ENCODE results near the gene ABCA13. TPM values are rescaled to one million over a fixed set of nuclear protein-coding genes. Genes with fewer than 3 reads are reported as not detected.
"Not testable (repeated sequence)": the region's sequence is repeated elsewhere in the genome, so short reads cannot be mapped to it uniquely, and the experiment has no call there.

ABCA13 gene
- under 1 TPM in 2 of 3 donors, not detected in 1; 0.08 TPM for total RNA-seq

GRCh38 chr7:48171202-48171601 is at the start of gene ABCA13:
Gene ABCA13 (plus strand): TSS chr7:48171458. CDS start chr7:48171484, 26 bp downstream.
- no peak within 1 kb of the TSS for H3K4me3 Mint-ChIP-seq
- ATAC-seq = no peak
- no peaks in the 10 kb centered on the region for H3K36me3 Mint-ChIP-seq (ENCODE audit: insufficient read depth)
- no peak for DNase-seq
- peaks cover 5% of the 10 kb centered on the region for H3K9me3 Mint-ChIP-seq
- peaks cover 20% of the 10 kb centered on the region for H3K27me3 Mint-ChIP-seq (ENCODE audit: low read depth)
- no peaks in the 10 kb centered on the region for H3K4me1 Mint-ChIP-seq (ENCODE audit: low read depth)

DNA sequence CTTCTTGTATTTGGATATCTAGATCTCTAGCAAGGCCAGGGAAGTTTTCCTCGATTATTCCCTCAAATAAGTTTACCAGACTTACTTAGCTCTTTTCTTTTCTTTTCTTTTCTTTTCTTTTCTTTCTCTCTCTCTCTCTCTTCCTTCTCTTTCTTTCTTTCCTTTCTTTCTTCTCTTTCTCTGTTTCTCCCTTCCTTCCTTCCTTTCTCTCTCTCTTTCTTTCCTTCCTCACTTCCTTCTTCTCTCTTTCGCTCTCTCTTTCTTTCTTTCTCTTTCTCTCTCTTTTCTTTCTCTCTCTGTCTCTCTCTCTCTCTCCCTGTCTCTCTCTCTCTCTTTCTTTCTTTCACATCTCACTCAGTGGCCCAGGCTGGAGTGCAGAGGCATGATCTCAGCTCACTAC is 45.2 kb upstream of the ABCA13 start:
- Mint-ChIP-seq H3K36me3 (ENCODE audit: insufficient read depth) (peaks cover 5% of the 10 kb centered on the region), H3K4me3 (no peak overlapping the region), H3K9me3 (peaks cover 15% of the 10 kb centered on the region), H3K27me3 (ENCODE audit: low read depth) (peaks cover 15% of the 10 kb centered on the region), H3K4me1 (ENCODE audit: low read depth) (no peaks in the 10 kb centered on the region)
- no peak for ATAC-seq
- no peak for DNase-seq

DNA sequence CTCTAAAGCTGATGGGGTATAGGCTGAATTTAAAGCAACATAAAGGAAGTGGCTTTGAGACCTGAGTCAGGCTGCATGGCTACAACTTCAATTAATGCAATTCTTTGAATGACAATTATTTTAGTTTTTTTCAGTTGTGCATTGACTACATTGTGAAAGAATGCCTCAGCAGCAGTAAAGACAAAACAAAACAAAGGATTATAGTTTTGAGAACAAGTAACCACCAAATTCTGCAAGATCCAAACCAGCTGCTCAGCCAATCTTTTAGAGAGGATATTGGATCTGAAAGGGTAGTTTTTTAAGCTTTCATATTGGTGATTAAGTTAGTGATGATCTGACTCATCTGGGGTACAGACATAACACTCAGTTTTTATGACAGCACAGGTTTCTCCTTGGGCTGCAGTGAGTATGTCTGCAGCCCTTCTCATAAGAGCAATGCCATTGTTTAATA is 40.6 kb upstream of the ABCA13 start:
- ATAC-seq = peak; percentile 84 to 86
- Mint-ChIP-seq H3K4me3 (no peak overlapping the region), H3K36me3 (ENCODE audit: insufficient read depth) (peaks cover 5% of the 10 kb centered on the region), H3K27me3 (ENCODE audit: low read depth) (peaks cover 15% of the 10 kb centered on the region), H3K4me1 (ENCODE audit: low read depth) (no peaks in the 10 kb centered on the region), H3K9me3 (peaks cover 9% of the 10 kb centered on the region)
- DNase-seq = no peak

- peaks cover 15% of the 10 kb centered on the region for H3K27me3 Mint-ChIP-seq (ENCODE audit: low read depth)
- no peaks in the 10 kb centered on the region for H3K4me1 Mint-ChIP-seq (ENCODE audit: low read depth)
- no peak overlapping the region for H3K4me3 Mint-ChIP-seq
- peaks cover 5% of the 10 kb centered on the region for H3K9me3 Mint-ChIP-seq
- H3K36me3 Mint-ChIP-seq (ENCODE audit: insufficient read depth) = no peaks in the 10 kb centered on the region
- no peak for ATAC-seq
- no peak for DNase-seq
Measured at GRCh38 chr7:48132792-48133191, 38.5 kb upstream of the ABCA13 start.

- Mint-ChIP-seq H3K4me1 (ENCODE audit: low read depth) (peaks cover 6% of the 10 kb centered on the region), H3K4me3 (no peak overlapping the region), H3K36me3 (ENCODE audit: insufficient read depth) (no peaks in the 10 kb centered on the region), H3K27me3 (ENCODE audit: low read depth) (peaks cover 12% of the 10 kb centered on the region), H3K9me3 (peaks cover 8% of the 10 kb centered on the region)
- no peak for ATAC-seq
- no peak for DNase-seq
Measured at GRCh38 chr7:48139459-48139858, 31.8 kb upstream of the ABCA13 start.

DNA sequence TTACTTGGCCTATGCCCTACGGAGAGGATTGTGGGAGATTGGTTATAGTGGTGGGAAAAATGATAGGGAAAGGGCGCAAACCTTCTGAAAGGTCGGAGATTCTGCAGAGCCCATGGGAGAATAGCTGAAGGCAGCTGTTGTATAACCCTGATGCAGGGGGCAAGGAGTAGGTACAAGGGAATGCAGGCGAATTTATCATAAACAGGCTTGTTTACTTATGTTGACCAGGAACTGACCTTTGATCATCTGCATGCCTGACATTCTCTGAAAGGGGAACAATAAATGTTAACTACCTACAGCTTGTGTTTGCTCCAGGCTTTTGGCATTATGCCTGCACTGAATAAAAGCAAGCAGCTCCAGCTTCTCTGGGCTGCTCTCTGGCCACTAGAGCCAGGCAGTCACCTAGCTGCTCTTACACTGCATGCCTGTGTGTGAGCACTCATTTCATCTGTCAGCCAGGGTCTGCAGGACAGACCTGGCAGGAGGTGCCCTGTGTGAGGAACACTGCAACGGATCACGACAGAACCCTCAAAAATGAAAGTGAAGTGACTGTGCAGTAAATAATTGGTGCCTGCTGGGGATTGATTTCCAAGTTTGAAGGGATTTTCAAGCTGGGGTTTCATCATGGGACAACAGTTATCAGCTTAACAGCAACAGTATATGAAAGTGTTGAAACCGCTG is 31.1 kb upstream of the ABCA13 start:
- H3K36me3 Mint-ChIP-seq (ENCODE audit: insufficient read depth) = no peaks in the 10 kb centered on the region

GRCh38 chr7:48141521-48141920 is 29.7 kb upstream of the ABCA13 start:
- Mint-ChIP-seq H3K4me1 (ENCODE audit: low read depth) (peaks cover 6% of the 10 kb centered on the region), H3K36me3 (ENCODE audit: insufficient read depth) (no peaks in the 10 kb centered on the region), H3K4me3 (no peak overlapping the region), H3K27me3 (ENCODE audit: low read depth) (peaks cover 12% of the 10 kb centered on the region), H3K9me3 (peaks cover 3% of the 10 kb centered on the region)
- DNase-seq (no peak), ATAC-seq (no peak)

More for the DNA sequence above, 31.1 kb upstream of the ABCA13 start:
- DNase-seq (no peak), ATAC-seq (no peak)
- H3K4me1 Mint-ChIP-seq (ENCODE audit: low read depth) = peaks cover 6% of the 10 kb centered on the region
- H3K27me3 Mint-ChIP-seq (ENCODE audit: low read depth) = peaks cover 12% of the 10 kb centered on the region
- peaks cover 8% of the 10 kb centered on the region for H3K9me3 Mint-ChIP-seq
- no peak overlapping the region for H3K4me3 Mint-ChIP-seq

- no peak for ATAC-seq
- Mint-ChIP-seq H3K36me3 (ENCODE audit: insufficient read depth) (no peaks in the 10 kb centered on the region), H3K9me3 (peaks cover 2% of the 10 kb centered on the region)
Measured at GRCh38 chr7:48144291-48144768, 26.9 kb upstream of the ABCA13 start.

GRCh38 chr7:48147078-48147591 is 24.1 kb upstream of the ABCA13 start:
- DNase-seq = no peak
- no peaks in the 10 kb centered on the region for H3K9me3 Mint-ChIP-seq
- no peaks in the 10 kb centered on the region for H3K36me3 Mint-ChIP-seq (ENCODE audit: insufficient read depth)
- H3K4me3 Mint-ChIP-seq = no peak overlapping the region
- H3K4me1 Mint-ChIP-seq (ENCODE audit: low read depth) = no peaks in the 10 kb centered on the region
- no peak for ATAC-seq
- H3K27me3 Mint-ChIP-seq (ENCODE audit: low read depth) = peaks cover 20% of the 10 kb centered on the region

More at GRCh38 chr7:48144291-48144768, 26.9 kb upstream of the ABCA13 start:
- DNase-seq = no peak
- Mint-ChIP-seq H3K27me3 (ENCODE audit: low read depth) (peaks cover 20% of the 10 kb centered on the region), H3K4me1 (ENCODE audit: low read depth) (peaks cover 6% of the 10 kb centered on the region), H3K4me3 (no peak overlapping the region)

DNA sequence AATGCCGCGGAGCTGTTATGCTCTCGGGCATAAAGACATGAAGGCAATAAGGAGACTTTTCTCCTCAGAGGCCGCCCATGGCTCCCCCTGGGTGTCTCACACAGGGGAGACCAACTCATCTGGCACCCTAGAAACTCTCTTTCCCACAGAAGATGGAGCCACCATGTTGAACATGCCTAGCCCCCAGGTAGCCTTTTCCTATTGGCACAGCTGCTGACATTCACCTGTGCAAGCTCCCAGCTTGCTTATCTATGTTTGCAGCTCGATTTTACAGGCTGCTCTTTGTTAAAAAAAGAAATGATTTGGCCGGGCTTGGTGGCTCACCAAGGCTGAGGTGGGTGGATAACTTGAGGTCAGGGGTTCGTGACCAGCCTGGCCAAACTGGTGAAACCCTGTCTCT is 23.6 kb upstream of the ABCA13 start:
- H3K27me3 Mint-ChIP-seq (ENCODE audit: low read depth) = peaks cover 14% of the 10 kb centered on the region
- H3K4me3 Mint-ChIP-seq; H3K4me1 Mint-ChIP-seq (ENCODE audit: low read depth); DNase-seq; ATAC-seq; H3K9me3 Mint-ChIP-seq; H3K36me3 Mint-ChIP-seq (ENCODE audit: insufficient read depth): not testable (repeated sequence)

DNA sequence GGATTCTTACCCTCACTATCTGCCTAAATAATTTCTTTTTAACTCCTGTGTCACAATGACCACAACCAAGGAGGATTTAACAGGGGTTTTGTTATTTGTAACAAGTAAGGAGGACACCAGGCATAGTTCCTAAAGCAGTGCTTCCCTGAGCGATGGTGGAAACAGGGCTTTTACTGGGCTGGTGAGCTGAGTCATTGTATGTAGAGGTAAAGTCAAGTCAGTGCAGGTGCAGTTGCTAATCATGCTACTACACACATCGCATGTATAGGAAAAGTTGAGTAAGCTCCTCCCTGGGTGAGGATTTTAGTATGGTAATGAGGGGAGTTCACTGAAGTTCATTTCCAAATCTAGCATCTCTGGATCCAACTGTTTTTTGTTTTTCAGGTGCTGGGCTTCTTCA is 22.9 kb upstream of the ABCA13 start:
- Mint-ChIP-seq H3K4me3 (no peak overlapping the region), H3K27me3 (ENCODE audit: low read depth) (peaks cover 12% of the 10 kb centered on the region), H3K9me3 (no peaks in the 10 kb centered on the region), H3K36me3 (ENCODE audit: insufficient read depth) (no peaks in the 10 kb centered on the region), H3K4me1 (ENCODE audit: low read depth) (no peaks in the 10 kb centered on the region)
- ATAC-seq (no peak), DNase-seq (no peak)

DNA sequence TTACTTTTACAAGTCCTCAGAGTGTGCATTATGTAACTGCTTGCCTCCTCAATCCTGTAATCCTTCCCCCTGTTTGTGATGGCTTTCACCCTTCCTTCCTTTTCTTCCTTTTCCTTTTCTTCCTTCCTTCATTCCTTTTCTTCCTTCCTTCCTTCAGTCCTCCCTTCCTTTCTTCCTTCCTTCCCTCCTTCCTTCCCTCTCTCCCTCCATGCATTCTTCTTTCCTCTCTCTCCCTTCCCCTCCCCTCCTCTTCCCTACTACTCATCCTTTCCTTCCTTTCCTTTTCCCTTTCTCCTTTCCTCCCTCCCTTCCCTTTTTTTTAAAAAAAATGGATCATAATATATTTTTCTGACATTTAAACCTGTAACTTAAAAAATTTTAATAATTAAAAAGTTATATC is 22.2 kb upstream of the ABCA13 start:
- H3K4me1 Mint-ChIP-seq (ENCODE audit: low read depth) = no peaks in the 10 kb centered on the region

DNA sequence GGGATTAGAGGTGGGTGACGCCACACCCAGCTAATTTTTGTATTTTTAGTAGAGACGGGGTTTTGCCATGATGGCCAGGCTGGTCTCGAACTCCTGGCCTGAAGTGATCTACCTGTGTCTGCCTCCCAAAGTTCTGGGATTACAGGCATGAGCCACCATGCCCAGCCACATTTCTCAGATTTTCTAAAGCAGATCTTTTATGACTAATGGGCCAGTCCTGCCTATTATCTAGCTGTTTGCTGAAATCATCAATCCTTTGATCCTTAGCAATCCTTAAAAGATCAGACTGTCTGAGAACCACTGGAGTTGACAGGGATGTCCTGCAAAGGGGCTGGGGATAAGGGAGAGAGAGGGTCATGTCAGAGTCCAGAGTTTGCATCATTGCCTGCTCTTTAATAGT is 21.2 kb upstream of the ABCA13 start:
- Mint-ChIP-seq H3K27me3 (ENCODE audit: low read depth) (peaks cover 12% of the 10 kb centered on the region), H3K9me3 (no peaks in the 10 kb centered on the region), H3K4me1 (ENCODE audit: low read depth) (no peaks in the 10 kb centered on the region), H3K4me3 (no peak overlapping the region), H3K36me3 (ENCODE audit: insufficient read depth) (no peaks in the 10 kb centered on the region)
- no peak for DNase-seq
- no peak for ATAC-seq

More for the DNA sequence above, 22.2 kb upstream of the ABCA13 start:
- Mint-ChIP-seq H3K27me3 (ENCODE audit: low read depth) (peaks cover 12% of the 10 kb centered on the region), H3K4me3 (no peak overlapping the region), H3K36me3 (ENCODE audit: insufficient read depth) (no peaks in the 10 kb centered on the region), H3K9me3 (no peaks in the 10 kb centered on the region)
- ATAC-seq = no peak
- no peak for DNase-seq

DNA sequence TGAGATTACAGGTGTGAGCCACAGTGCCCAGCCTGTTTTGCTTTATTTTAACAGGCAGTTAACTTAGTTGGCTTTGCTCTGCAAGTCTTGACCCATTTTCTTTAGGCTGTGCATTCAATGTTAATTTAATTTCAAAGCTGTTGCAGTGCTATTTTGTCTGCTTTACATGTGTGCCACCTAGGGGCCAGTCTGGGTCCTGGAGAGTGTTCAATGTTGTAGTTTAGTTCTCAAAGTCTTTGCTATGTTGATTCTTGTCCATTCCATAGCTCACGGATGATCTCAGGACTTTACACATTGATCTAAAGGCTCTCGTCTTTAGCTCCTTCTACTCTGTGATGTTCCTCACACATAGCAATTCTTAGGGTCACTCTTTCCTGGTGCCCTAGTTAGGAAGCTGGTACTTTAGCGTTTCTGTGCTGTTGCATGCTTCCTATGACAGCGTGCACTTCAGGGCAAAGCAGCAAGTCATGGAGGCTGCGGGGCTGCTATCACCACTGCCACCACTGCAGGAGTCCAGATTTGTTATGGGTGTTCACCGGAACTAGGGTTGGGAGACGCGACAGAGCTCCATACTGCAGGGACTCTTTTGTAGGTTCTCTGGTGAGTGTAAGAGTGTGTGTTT is 16.4 kb upstream of the ABCA13 start:
- Mint-ChIP-seq H3K4me1 (ENCODE audit: low read depth) (no peaks in the 10 kb centered on the region), H3K4me3 (no peak overlapping the region), H3K27me3 (ENCODE audit: low read depth) (peaks cover 18% of the 10 kb centered on the region), H3K9me3 (no peaks in the 10 kb centered on the region), H3K36me3 (ENCODE audit: insufficient read depth) (no peaks in the 10 kb centered on the region)
- DNase-seq = peak; percentile 8
- no peak for ATAC-seq

GRCh38 chr7:48158404-48158803 is 12.9 kb upstream of the ABCA13 start:
- H3K36me3 Mint-ChIP-seq (ENCODE audit: insufficient read depth) = no peaks in the 10 kb centered on the region
- no peak for ATAC-seq
- no peak overlapping the region for H3K4me3 Mint-ChIP-seq
- no peaks in the 10 kb centered on the region for H3K9me3 Mint-ChIP-seq
- H3K27me3 Mint-ChIP-seq (ENCODE audit: low read depth) = peaks cover 32% of the 10 kb centered on the region
- no peaks in the 10 kb centered on the region for H3K4me1 Mint-ChIP-seq (ENCODE audit: low read depth)
- DNase-seq = no peak
